HG03045 (cell line): ENCODE measurements around the gene RNF168.
A peak's percentile ranks its signal among the peaks of the same experiment; 100 is the strongest.
"Not testable (repeated sequence)": the region's sequence is repeated elsewhere in the genome, so short reads cannot be mapped to it uniquely, and the experiment has no call there.

Experiments used
- ATAC-seq: cut with Tn5 transposase; IDR thresholded peaks from one replicate; pipeline ENCODE4 v1.9.1; 2021; ENCODE audit warnings: mild to moderate bottlenecking, moderate library complexity; ENCODE audit not compliant: unreplicated experiment

Gene RNF168, protein sequence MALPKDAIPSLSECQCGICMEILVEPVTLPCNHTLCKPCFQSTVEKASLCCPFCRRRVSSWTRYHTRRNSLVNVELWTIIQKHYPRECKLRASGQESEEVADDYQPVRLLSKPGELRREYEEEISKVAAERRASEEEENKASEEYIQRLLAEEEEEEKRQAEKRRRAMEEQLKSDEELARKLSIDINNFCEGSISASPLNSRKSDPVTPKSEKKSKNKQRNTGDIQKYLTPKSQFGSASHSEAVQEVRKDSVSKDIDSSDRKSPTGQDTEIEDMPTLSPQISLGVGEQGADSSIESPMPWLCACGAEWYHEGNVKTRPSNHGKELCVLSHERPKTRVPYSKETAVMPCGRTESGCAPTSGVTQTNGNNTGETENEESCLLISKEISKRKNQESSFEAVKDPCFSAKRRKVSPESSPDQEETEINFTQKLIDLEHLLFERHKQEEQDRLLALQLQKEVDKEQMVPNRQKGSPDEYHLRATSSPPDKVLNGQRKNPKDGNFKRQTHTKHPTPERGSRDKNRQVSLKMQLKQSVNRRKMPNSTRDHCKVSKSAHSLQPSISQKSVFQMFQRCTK

DNA sequence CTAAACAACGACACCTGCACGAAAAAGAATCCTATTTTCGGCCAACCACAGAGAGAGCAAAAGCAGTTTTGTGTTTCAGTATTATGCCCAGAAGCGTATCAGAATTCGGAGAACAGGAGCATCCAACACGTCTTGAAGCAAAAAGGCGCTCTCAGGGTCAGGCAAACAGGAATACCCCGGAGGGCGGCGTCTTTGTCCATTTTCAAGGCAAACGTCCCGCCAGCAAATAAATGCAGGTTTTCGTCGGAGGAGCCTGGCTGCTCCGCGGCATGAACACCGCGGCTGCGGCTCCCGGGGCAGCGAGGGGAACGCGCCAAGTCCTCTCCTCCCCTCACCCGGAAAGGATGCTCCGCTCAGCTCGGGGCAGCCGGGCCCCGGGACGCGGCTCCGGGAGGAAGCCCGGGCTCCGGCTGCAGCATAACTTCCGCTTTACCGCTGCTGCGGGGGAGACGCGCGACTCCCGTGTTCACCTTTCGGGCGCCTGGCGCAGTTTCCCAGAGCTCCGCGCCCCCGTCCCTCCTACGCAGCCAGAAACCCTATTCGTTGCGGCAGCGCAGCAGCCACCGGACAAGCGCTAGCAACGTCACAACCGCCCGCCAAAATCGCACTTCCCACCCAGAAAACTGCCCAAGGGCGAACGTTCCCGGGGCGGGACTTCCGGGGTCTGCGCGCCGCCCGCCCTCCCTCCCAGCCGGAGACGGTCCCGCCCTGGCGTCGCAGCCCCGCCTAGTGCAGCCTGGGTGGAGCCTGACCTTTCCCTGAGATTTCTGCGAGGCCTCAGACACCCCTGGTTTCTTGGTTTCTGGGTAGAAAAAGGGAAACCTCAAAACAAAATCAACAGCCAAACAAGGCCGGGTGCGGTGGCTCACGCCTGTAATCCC lies at the start of gene RNF168:
TSS of gene RNF168 (minus strand) at position 573 of the 881 bp plus-strand sequence. CDS start 595 bp downstream, outside the sequence.
- ATAC-seq: peak; percentile 78

DNA sequence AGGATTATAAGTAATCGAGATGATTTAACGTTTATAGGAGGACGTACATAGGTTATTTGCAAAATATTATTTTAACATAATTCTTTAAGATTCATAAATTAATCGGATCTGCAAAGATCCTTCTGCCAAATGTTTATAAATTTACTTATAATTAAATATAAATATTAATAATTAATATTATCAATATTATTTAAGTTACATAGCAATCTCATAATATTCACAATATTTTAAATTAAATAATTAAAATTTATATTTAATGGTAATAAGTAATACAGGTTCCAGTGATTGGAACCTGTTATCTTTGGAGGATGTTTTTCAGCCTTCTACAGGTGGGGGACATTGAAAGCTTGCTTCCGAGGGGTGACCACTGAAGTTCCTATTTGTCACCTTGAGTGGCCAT lies 48.7 kb upstream of the RNF168 start:
- ATAC-seq: no peak

DNA sequence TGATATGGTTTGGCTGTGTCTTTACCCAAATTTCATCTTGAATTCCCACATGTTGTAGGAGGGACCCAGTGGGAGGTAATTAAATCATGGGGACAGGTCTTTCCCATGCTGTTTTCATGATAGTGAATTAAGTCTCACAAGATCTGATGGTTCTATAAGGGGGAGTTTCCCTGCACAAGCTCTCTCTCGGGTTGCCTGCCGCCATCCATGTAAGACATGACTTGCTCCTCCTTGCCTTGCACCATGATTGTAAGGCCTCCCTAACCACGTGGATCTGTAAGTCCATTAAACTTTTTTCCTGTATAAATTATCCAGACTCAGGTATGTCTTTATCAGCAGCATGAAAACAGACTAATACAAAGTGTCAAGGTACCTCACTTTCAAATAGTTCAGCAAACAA lies 46.6 kb upstream of the RNF168 start:
- ATAC-seq: not testable (repeated sequence)

- ATAC-seq: not testable (repeated sequence)
Measured at GRCh38 chr3:196549312-196549711, 45.7 kb upstream of the RNF168 start.

DNA sequence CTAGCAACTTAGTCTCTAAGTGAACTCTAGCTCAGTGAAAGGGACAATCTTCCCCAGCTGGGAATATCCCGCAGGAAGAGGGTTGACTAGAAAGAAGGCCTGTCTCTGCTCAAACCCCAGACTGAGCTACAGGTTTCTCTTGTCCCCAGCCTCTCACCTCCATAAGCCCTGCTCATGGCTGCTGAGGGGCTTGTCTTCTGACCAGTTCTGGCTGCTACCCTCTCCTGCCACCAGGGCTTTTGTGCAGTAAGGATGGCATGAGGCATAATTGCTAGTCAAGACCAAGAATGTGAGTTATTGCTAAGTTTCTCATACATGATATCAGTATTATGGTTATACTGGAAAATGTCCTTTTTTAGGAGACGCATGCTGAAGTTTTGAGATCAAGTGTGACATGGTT lies 43.5 kb upstream of the RNF168 start:
- ATAC-seq: no peak

DNA sequence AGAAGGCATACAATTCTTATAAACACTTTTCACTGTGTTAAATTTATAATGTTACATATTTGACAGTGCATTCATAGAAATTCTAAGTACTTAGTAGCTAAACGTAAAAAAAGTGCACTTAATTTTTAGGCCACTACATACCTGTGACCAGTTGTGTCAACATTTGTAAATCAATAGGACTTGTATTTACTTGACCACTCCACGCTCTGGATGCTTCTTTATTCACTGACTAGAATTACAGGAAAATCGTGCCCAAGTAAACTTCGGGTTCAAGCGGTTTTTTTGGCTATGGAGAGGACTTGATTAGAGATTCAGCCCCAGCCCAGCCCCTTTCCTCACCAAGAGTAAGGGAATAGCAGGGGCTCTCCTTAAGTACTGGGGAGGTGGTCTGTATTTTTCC lies 43.0 kb upstream of the RNF168 start:
- ATAC-seq: no peak

DNA sequence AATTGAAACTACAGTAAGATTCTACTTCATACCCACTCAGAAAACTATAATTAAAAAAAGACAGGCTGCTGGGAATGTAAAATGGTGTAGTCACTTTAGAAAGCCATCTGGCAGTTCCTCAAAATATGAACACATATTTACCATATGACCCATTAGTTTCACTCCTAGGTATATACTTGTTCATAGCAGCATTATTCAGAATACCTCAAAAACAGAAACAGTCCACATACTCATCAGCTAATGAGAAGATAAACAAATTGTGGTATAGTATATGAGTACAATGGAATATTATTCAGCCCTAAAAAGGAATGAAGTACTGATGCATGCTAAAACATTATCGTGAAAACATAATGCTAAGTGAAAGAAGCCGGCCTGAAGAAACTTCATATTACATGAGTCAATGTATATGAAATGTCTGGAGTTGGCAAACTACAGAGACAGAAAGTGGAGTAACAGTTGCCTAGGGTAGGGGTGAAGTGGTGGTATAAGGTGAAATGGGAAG lies 41.0 kb upstream of the RNF168 start:
- ATAC-seq: no peak

DNA sequence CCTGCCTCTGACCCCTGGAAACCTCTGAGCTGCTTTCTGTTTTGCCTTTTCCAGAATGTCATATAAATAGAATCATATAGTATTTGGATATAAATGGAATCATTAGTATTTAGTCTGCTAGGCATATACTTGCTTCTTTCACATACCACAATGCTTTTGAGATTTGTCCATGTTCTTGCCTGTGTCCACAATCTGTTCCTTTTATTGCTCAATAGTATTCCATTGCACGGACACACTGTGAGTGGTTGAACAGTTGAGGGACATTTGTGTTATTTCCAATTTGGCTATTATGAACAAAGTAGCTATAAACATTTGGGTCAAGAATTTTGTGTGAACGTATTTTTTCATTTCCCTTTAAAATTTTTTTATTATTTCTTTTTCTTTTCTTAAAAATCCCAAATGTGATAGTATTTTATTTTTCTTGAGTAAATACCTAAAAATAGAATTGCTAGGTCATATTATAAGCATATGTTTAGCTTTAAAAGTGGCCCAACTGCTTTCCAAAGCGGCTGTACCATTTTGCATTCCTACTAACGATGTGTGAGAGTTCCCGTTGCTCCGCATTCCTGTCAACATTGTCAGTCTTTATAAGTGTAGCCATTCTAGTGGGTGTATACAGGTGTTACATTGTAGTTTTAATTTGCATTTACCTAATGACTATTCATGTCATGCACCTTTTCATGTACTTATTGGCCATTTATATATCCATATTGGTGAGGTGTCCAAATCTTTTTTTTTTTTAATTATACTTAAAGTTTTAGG lies 38.3 kb upstream of the RNF168 start:
- no peak for ATAC-seq

GRCh38 chr3:196537319-196537984 lies 33.9 kb upstream of the RNF168 start:
- ATAC-seq: no peak

- ATAC-seq: no peak
Measured at GRCh38 chr3:196533260-196533681, 29.7 kb upstream of the RNF168 start.

- no peak for ATAC-seq
Measured at GRCh38 chr3:196531418-196531817, 27.9 kb upstream of the RNF168 start.

DNA sequence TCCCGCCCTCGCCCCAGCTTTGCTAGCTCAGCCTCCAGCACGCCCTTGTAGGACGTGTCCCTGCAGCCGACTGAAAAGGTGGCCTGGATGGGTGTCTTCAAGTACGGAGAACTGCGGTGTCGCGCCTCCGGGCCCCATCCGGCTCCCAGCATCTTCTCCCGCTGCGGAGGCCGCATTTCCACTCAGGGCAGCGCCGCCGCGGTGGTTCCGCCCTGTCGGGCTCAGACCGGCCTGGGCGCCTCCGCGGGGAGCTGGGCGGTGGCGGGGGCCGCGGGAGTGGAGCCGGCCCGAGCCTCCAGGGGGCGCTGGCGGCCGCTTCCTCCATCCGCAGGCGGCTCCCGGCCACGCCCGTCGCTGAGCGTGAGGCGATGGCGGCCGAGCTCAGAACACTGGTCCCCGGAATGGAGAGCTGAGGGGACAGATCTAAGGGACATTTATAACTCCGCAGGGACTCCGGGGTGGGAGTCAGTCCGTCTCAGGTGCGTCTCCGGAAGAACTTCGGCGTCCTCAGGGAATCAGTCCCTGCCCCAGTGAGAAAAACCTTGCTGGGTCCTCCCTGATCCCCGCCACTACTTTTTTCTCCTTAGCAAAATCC lies 25.2 kb upstream of the RNF168 start:
- peak; percentile 82 for ATAC-seq

GRCh38 chr3:196525141-196525540 lies 21.6 kb upstream of the RNF168 start:
- no peak for ATAC-seq

- no peak for ATAC-seq
Measured at GRCh38 chr3:196524527-196524926, 21.0 kb upstream of the RNF168 start.

DNA sequence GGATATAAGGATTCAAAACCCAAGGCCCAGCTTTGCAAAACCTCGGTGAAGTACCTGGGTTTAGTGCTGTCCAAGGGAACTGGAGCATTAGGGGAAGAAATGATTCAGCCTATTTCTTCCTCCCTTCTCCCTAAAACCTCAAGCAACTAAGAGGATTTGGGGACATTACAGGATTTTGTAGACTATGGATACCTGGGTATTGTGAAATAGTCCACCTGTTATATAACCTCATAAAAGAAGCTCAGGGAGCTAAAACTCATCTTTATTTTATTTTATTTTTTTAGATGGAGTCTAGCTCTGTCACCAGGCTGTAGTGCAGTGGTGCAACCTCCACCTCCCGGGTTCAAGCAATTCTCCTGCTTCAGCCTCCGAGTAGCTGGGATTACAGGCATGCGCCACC lies 20.3 kb upstream of the RNF168 start:
- ATAC-seq: no peak

GRCh38 chr3:196521291-196521690 lies 17.7 kb upstream of the RNF168 start:
- ATAC-seq: not testable (repeated sequence)

- ATAC-seq: no peak
Measured at GRCh38 chr3:196519718-196520082, 16.1 kb upstream of the RNF168 start.

DNA sequence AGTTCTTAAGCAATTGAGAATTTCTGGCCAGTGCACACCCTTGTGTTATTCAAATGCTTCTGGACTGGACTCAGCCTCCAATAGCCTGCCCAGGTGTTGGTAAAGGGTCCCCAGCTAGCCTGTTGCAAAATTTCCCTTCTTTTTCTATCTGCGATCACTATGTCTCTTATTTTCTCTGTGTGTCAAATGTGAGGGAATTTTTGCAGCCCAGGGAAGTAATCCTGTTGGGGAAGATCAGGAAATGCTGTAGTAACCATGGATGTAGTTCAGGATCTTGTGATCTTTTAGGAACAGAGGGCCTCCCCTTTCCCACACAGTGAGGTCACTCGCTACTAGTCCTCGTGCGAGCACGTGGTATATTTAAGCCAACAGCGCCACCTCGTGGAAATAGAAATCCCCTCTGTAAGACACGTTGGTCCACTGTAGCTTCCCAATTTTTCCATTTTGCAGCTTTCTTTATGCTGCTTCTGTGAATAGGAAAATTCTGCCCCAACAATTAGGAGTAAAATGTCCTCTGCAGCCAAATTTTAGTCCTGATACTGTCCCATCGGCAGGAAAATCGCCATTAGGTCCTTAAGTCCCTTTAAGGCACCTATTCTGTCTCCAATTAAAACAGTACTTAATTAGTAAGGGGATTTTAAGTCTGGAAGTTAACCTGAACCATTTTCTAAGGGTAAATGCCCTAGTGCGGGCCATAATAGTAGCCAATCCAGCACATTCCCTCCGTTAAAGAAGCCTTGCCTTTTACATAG lies 15.6 kb upstream of the RNF168 start:
- no peak for ATAC-seq

DNA sequence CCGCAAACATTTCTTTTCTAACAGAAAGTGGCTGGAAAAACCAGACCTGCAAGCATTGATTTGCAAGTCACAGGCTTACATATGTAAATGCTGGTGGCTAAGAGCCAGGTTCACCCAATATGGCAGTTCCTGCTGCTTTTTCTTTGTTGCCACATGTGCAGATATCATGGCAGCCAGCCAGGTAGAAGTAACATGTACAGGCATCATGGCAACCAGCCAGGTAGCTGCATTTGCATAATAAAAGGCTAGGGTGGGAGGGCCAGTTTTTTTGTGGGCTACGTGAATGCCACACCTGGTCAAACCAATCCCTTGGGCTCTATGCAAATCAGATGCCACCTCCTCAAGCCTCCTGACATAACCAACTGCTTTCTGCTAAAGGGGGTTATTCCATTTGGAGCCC lies 14.4 kb upstream of the RNF168 start:
- ATAC-seq: no peak
